ENCODE data around the gene PCDHA13.
"Not testable (repeated sequence)": the region's sequence is repeated elsewhere in the genome, so short reads cannot be mapped to it uniquely, and the experiment has no call there.

PCDHA13 gene

DNA sequence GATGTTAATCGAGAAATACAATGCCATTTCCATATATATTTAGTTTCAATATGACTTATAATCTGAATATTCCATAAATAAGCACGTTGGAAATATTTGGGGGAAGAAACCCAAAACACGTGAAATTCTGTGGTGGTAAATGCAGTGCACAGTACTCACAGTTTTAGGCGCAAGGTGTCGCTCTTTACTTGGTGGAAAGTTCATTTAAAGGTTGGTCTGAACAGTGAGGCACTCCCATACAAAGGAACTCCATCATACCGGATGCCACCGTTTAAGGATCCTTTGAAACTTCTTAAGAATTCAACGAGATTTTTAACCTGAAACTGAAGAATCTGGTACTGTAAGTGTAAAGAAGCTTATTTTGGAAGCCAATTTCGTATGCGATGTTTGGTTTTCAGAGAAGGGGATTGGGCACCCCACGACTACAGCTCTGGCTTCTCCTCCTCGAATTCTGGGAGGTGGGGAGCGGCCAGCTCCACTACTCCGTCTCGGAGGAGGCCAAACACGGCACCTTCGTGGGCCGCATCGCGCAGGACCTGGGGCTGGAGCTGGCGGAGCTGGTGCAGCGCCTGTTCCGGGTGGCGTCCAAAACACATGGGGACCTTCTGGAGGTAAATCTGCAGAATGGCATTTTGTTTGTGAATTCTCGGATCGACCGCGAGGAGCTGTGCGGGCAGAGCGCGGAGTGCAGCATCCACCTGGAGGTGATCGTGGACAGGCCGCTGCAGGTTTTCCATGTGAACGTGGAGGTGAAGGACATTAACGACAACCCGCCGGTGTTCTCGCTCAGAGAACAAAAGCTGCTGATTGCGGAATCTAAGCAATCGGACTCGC lies 13.0 kb upstream of the PCDHA13 start, which contains the start of gene PCDHA11:
Gene PCDHA11 (plus strand): TSS at position 237 of the 834 bp plus-strand sequence. CDS start 147 bp downstream, at position 384.
- no peak for DNase-seq (ENCODE audit: low read depth)

DNA sequence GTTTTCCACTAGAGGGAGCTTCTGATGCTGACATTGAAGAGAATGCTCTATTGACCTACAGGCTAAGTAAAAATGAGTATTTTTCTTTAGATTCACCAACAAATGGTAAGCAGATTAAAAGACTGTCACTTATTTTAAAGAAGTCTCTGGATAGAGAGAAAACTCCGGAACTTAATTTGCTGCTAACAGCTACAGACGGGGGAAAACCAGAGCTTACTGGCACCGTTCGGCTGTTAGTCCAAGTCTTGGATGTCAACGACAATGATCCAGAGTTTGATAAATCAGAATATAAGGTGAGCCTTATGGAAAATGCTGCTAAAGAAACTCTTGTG lies 12.4 kb upstream of the PCDHA13 start:
- DNase-seq (ENCODE audit: low read depth): no peak

DNA sequence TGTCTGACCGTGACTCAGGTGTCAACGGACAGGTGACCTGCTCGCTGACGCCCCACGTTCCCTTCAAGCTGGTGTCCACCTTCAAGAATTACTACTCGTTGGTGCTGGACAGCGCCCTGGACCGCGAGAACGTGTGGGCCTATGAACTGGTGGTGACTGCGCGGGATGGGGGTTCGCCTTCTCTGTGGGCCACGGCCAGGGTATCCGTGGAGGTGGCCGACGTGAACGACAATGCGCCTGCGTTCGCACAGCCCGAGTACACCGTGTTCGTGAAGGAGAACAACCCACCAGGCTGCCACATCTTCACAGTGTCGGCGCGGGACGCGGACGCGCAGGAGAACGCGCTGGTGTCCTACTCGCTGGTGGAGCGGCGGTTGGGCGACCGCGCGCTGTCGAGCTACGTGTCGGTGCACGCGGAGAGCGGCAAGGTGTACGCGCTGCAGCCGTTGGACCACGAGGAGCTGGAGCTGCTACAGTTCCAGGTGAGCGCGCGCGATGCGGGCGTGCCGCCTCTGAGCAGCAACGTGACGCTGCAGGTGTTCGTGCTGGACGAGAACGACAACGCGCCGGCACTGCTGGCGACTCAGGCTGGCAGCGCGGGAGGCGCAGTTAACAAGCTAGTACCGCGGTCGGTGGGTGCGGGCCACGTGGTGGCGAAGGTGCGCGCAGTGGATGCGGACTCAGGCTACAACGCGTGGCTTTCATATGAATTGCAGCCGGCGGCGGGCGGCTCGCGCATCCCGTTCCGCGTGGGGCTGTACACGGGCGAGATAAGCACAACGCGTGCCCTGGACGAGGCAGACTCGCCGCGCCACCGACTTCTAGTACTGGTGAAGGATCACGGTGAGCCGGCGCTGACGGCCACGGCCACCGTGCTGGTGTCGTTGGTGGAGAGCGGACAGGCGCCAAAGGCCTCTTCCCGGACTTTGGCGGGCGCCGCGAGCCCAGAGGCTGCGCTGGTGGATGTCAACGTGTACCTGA lies 11.4 kb upstream of the PCDHA13 start:
- no peak for DNase-seq (ENCODE audit: low read depth)

DNA sequence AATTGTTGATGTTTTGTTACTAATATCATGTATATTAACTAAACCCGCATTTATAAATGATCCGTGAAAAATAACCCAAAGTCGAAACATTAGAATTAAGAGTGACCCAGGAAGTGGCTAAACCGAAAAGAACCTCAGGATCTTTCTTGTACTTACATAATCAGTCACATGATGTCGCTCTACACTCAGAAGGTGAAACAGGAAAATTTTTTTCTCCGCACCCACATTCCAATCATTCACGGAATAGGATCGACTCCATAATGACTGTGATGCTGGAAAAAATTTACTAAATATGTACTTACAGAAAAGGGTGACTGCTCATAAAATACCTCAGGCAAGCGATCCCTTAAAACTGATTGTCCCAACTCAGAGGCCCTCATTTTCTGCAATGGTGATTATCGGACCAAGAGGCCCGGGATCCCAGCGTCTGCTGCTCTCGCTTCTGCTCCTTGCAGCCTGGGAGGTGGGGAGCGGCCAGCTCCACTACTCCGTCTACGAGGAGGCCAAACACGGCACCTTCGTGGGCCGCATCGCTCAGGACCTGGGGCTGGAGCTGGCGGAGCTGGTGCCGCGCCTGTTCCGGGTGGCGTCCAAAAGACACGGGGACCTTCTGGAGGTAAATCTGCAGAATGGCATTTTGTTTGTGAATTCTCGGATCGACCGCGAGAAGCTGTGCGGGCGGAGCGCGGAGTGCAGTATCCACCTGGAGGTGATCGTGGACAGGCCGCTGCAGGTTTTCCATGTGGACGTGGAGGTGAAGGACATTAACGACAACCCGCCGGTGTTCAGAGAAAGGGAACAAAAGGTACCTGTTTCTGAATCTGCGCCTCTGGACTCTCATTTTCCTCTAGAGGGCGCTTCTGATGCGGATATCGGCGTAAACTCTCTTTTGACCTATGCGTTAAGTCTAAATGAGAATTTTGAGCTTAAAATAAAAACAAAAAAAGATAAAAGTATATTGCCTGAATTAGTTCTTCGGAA lies 6.5 kb upstream of the PCDHA13 start, which contains the start of gene PCDHA12:
Gene PCDHA12 (plus strand): TSS at position 224 of the 981 bp plus-strand sequence. CDS start 165 bp downstream, at position 389.
- DNase-seq (ENCODE audit: low read depth): no peak

DNA sequence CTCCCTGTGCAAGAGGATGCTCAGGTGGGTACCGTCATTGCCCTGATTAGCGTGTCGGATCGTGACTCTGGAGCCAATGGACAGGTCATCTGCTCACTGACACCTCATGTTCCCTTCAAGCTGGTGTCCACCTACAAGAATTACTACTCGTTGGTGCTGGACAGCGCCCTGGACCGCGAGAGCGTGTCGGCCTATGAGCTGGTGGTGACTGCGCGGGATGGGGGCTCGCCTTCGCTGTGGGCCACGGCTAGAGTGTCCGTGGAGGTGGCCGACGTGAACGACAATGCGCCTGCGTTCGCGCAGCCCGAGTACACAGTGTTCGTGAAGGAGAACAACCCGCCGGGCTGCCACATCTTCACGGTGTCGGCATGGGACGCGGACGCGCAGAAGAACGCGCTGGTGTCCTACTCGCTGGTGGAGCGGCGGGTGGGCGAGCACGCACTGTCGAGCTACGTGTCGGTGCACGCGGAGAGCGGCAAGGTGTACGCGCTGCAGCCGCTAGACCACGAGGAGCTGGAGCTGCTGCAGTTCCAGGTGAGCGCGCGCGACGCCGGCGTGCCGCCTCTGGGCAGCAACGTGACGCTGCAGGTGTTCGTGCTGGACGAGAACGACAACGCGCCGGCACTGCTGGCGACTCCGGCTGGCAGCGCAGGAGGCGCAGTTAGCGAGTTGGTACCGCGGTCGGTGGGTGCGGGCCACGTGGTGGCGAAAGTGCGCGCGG lies 5.2 kb upstream of the PCDHA13 start:
- not testable (repeated sequence) for DNase-seq (ENCODE audit: low read depth)

DNA sequence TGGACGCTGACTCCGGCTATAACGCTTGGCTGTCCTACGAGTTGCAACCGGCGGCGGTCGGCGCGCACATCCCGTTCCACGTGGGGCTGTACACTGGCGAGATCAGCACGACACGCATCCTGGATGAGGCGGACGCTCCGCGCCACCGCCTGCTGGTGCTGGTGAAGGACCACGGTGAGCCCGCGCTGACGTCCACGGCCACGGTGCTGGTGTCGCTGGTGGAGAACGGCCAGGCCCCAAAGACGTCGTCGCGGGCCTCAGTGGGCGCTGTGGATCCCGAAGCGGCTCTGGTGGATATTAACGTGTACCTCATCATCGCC lies 4.7 kb upstream of the PCDHA13 start:
- no peak for DNase-seq (ENCODE audit: low read depth)

DNA sequence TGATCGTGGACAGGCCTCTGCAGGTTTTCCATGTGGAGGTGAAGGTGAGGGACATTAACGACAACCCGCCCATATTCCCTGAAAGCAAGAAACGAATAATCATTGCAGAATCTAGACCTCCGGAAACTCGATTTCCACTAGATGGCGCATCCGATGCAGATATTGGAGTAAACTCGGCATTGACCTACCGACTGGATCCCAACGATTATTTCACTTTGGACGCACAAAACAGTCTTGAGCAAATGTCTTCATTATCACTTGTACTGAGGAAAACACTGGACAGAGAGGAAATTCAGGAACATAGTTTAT lies 621 bp downstream of the PCDHA13 start:
- DNase-seq (ENCODE audit: low read depth): no peak

DNA sequence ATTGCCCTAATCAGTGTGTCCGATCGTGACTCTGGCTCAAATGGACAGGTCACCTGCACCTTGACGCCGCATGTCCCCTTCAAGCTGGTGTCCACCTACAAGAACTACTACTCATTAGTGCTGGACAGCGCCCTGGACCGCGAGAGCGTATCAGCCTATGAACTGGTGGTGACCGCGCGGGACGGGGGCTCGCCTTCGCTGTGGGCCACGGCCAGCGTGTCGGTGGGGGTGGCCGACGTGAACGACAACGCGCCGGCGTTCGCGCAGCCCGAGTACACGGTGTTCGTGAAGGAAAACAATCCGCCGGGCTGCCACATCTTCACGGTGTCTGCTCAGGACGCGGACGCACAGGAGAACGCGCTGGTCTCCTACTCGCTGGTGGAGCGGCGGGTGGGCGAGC lies 1.4 kb downstream of the PCDHA13 start:
- DNase-seq (ENCODE audit: low read depth): no peak

DNA sequence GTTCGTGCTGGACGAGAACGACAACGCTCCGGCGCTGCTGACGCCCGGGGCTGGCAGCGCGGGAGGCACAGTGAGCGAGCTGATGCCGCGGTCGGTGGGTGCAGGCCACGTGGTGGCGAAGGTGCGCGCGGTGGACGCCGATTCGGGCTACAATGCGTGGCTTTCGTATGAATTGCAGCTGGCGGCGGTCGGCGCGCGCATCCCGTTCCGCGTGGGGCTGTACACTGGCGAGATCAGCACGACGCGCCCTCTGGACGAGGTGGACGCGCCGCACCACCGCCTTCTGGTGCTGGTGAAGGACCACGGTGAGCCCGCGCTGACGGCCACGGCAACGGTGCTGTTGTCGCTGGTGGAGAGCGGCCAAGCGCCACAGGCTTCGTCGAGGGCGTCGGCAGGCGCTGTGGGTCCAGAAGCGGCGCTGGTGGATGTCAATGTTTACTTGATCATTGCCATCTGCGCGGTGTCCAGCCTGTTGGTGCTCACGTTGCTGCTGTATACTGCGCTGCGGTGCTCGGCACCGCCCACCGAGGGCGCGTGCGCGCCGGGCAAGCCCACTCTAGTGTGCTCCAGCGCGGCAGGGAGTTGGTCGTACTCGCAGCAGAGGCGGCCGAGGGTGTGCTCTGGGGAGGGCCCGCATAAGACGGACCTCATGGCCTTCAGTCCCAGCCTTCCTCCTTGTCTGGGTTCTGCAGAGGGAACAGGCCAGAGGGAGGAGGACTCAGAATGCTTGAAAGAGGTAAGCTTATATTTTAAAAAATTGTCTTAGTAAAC lies 2.2 kb downstream of the PCDHA13 start:
- no peak for DNase-seq (ENCODE audit: low read depth)

DNA sequence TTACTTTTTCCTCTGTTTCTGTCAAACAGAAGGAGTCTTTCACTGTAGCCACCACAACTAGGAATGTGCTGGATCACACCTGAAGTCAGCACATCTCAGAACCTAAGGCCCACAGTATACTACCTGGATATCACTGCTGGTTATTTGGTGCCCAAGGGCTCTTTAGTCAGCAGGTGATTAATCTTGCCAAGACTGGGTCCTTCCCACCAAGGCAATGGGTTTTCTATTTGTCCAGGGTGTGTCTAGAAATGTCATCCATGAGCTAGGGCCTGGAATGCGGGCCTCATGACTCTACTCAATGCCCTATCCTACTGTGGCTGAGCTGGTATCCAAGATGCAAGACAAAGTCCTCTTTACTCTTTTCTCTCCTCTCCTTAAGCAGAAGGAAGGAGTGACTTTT lies 34.4 kb downstream of the PCDHA13 start:
- no peak for DNase-seq (ENCODE audit: low read depth)

DNA sequence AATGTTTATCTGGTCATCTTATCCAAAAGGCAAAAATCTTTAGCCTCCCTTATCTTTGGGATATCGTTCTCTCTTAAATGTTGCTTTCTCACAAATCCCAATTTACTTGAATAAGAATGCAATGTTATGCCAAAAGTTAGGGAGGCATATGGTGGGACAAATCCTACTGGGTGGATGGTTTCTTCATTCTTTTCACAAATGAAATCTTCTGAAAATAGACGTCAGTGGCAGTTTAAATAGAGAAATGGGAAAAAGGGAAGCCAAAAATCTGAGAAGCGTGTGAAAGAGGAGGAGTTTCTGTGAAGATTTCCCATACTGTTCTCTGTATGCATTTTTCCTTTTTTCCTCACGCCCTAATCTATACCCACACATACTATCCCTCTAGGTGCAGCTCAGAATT lies 41.7 kb downstream of the PCDHA13 start:
- DNase-seq (ENCODE audit: low read depth): no peak

DNA sequence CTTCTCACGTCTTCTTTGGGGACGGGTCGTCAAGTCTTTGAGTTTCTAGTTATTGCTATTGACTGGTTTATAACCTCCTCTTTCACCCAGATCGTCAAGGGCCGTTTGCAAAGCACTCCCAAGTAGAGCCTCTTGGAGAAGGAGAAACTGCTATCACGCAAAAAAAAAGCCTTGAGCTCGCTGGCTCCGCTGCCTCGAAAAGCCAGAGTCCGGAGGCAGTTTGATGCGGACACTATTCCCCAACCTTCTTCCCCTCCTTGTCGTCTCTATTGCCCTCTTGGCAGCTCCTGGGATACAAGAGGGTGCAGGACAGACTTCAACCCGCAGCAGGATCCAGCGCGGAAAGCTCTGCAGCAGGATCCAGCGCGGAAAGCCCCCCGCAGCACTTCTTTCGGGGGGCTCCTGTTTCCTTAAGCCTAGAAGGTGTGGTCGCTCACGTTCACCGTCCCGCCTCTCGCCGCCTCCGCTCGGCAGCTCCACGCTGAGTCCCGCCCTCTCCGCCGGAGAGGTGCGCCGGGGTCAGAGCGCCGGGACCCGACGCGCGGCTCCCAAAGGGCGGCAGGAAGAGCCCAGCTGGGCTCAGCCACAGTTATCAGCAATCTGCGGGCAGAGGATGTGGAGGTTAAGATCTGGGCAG lies 44.0 kb downstream of the PCDHA13 start, which contains the start of gene PCDHAC1:
Gene PCDHAC1 (plus strand): TSS at position 494 of the 637 bp plus-strand sequence. CDS start 594 bp downstream, outside the sequence.
- no peak for DNase-seq (ENCODE audit: low read depth)

DNA sequence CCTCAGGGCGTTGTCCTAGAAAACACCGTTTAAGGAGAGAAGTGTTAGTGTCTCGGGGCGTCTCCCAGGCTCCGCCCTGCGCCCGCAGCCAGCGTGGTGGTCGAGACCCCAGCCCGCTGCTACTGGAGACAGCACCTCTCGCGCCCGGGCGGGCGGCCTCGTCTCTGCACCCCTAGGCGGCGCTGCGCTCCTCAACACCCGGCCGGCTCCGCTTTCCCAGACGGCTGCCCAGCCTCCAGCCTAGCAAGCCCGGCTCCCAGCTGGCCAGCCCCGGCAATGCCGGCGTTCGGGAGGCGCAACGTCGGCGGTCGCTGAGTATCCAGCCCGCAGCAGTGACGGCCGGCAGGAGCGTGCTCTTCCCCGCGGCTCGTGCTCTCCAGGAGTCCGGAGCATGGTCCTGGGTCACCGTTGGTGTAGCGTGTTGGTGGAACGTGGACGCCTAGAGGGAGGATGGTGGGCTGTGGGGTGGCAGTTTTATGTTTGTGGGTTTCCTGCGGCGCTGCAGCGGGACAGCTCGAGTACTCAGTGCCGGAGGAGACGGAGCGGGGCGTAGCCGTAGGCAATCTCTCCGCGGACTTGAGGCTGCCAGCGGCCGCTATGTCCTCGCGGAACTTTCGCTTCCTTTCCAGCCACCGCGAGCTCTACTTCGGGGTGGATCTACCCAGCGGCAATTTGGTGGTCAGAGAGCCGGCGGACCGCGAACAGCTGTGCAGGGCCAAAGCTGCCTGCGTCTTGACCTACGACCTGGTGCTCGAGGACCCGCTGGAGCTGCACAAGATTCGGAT lies 44.7 kb downstream of the PCDHA13 start:
- no peak for DNase-seq (ENCODE audit: low read depth)

DNA sequence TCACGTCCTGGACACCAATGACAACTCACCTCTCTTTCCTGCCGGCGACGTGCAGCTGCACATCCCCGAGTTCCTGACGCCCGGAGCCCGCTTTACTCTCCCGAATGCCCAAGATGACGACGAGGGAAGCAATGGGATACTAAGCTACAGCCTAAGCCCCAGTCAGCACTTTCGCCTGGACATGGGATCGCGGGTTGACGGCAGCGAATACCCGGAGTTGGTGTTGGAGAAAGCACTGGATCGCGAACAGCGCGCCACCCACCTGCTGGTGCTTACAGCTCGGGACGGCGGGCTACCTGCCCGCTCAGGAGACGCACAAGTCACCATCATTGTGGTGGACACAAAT lies 45.3 kb downstream of the PCDHA13 start:
- no peak for DNase-seq (ENCODE audit: low read depth)
